Naive thymus-derived CD4-positive, alpha-beta T cell (primary cell): Measurements from ENCODE around the gene BIN1. TPM values are rescaled to one million over a fixed set of nuclear protein-coding genes. Genes with fewer than 3 reads are reported as not detected.

Experiments
- ATAC-seq: fragments of 150-1000 bp; cut with Tn5 transposase; 2 replicates; pipeline ENCODE4 v1.10.0; 2021; ENCODE audit warnings: mild to moderate bottlenecking, moderate library complexity
- CTCF ChIA-PET: fragments of 350-600 bp; sonication (Branson Sonifier 250); formaldehyde crosslinking; loops from one replicate; lab custom pipeline; 2021; ENCODE audit warnings: antibody characterized with exemption; lab: Charles Lee
- POLR2A ChIA-PET: fragments of 350-600 bp; sonication (Branson Sonifier 250); formaldehyde crosslinking; loops from one replicate; lab custom pipeline; 2021; ENCODE audit warnings: antibody characterized with exemption, inconsistent platforms; lab: Charles Lee
- DNase-seq, 9 donors: peaks; one replicate each; pipeline versions ENCODE4 v3.0.0 to v3.0.0-alpha.2; 2020 to 2022; ENCODE audit warnings: mixed read lengths in 1 of 9
- H3K27ac ChIP-seq: one replicate; pipeline ENCODE4 v1.7.0; 2013; ENCODE audit warnings: mild to moderate bottlenecking, low read depth, low read length, moderate library complexity
- H3K27me3 ChIP-seq, 2 donors: one replicate each; pipeline ENCODE4 v1.7.0; 2013; ENCODE audit warnings: low read length in 2 of 2, mild to moderate bottlenecking in 2 of 2, moderate library complexity in 2 of 2; ENCODE audit not compliant: control insufficient read depth in 2 of 2, insufficient read depth in 2 of 2
- H3K36me3 ChIP-seq, 3 experiments: 1 replicate in 2 of 3; 2 replicates in 1 of 3; pipeline ENCODE4 v1.7.0; 2013; ENCODE audit warnings: low read length in 3 of 3, mild to moderate bottlenecking in 3 of 3, moderate library complexity in 1 of 3; ENCODE audit not compliant: insufficient read depth in 3 of 3, control insufficient read depth in 2 of 3
- H3K4me1 ChIP-seq, 2 donors: one replicate each; pipeline ENCODE4 v1.7.0; 2013; ENCODE audit warnings: low read length in 2 of 2, mild to moderate bottlenecking in 2 of 2, moderate library complexity in 1 of 2; ENCODE audit not compliant: control insufficient read depth in 2 of 2, insufficient read depth in 2 of 2
- H3K4me3 ChIP-seq: 2 replicates; pipeline ENCODE4 v1.7.0; 2013; ENCODE audit warnings: mild to moderate bottlenecking, low read length
- H3K9me3 ChIP-seq, 3 experiments: 1 replicate in 2 of 3; 2 replicates in 1 of 3; pipeline ENCODE4 v1.7.0; 2013; ENCODE audit warnings: low read length in 3 of 3; ENCODE audit not compliant: control insufficient read depth in 2 of 3
- H3K27ac Mint-ChIP-seq, 9 donors: one replicate each; pipeline ENCODE4 v1.8.0; 2020 to 2022; ENCODE audit warnings: mixed read lengths in 9 of 9, mild to moderate bottlenecking in 8 of 9, moderate library complexity in 5 of 9, inconsistent platforms in 2 of 9
- H3K27me3 Mint-ChIP-seq, 5 donors: one replicate each; pipeline ENCODE4 v1.8.0; 2021 to 2022; ENCODE audit warnings: mixed read lengths in 5 of 5, mild to moderate bottlenecking in 1 of 5
- H3K36me3 Mint-ChIP-seq, 5 donors: one replicate each; pipeline ENCODE4 v1.8.0; 2020 to 2022; ENCODE audit warnings: mixed read lengths in 5 of 5, mild to moderate bottlenecking in 3 of 5, inconsistent platforms in 1 of 5
- H3K4me1 Mint-ChIP-seq, 7 donors: one replicate each; pipeline ENCODE4 v1.8.0; 2020 to 2022; ENCODE audit warnings: mixed read lengths in 7 of 7, mild to moderate bottlenecking in 3 of 7, inconsistent platforms in 1 of 7
- H3K4me3 Mint-ChIP-seq, 10 donors: one replicate each; pipeline ENCODE4 v1.8.0; 2020 to 2022; ENCODE audit warnings: mild to moderate bottlenecking in 10 of 10, mixed read lengths in 10 of 10, moderate library complexity in 6 of 10, inconsistent platforms in 2 of 10
- H3K9me3 Mint-ChIP-seq, 11 donors: one replicate each; pipeline ENCODE4 v1.8.0; 2020 to 2022; ENCODE audit warnings: mixed read lengths in 11 of 11, mild to moderate bottlenecking in 4 of 11, inconsistent platforms in 1 of 11, moderate library complexity in 1 of 11
- intact Hi-C, 2 donors: fragments of 100-400 bp; cut with micrococcal nuclease; formaldehyde crosslinking; loops; one replicate each; pipeline ENCODE4 v1.15.1; 2023
- polyA plus RNA-seq, 2 donors: library from polyadenylated mRNA; unstranded; fragments of 300-500 nt; fragmentation: Illumina TruSeq; gene quantifications; one replicate each; pipeline ENCODE4 v1.2.3, GENCODE V29; 2021
- total RNA-seq, 6 experiments: library from RNA in 5 of 6; stranded (reverse) in 5 of 6; gene quantifications; 1 replicate in 5 of 6; 2 replicates in 1 of 6; pipeline ENCODE4 v1.2.3 and lab custom pipeline; 2021 to 2026

Gene BIN1
- total and polyA plus RNA-seq, 7 experiments from 2014 or later, result 103 to 161 (median 117) TPM

- H3K9me3 Mint-ChIP-seq, result peaks cover 0 to 3% (median 0%) of the 10 kb centered on the region in 11 donors
- H3K4me3 Mint-ChIP-seq, result no peak overlapping the region
- H3K4me1 ChIP-seq, result no peaks in the 10 kb centered on the region
- no peaks in the 10 kb centered on the region for H3K36me3 ChIP-seq
- peaks cover 0 to 9% (median 5%) of the 10 kb centered on the region in 7 donors for H3K4me1 Mint-ChIP-seq
- peaks cover 0 to 6% (median 0%) of the 10 kb centered on the region in 5 donors for H3K27me3 Mint-ChIP-seq
- no peak overlapping the region for H3K27ac Mint-ChIP-seq
- no peak overlapping the region for H3K27ac ChIP-seq
- no peaks in the 10 kb centered on the region for H3K27me3 ChIP-seq
- ChIA-PET POLR2A (no interaction called here), CTCF (no interaction called here)
- intact Hi-C loops, result no loop called here
- DNase-seq (no peak), ATAC-seq (no peak)
- no peaks in the 10 kb centered on the region for H3K36me3 Mint-ChIP-seq
- H3K4me3 ChIP-seq, result no peak overlapping the region
- no peaks in the 10 kb centered on the region for H3K9me3 ChIP-seq
Measured at GRCh38 chr2:127097841-127098651, 8.9 kb downstream of the BIN1 start.

- peaks cover 0 to 3% (median 0%) of the 10 kb centered on the region in 11 donors for H3K9me3 Mint-ChIP-seq
- no peak for ATAC-seq
- H3K27me3 Mint-ChIP-seq, result peaks cover 0 to 2% (median 0%) of the 10 kb centered on the region in 5 donors
- POLR2A ChIA-PET, result no interaction called here
- H3K36me3 Mint-ChIP-seq, result no peaks in the 10 kb centered on the region
- H3K4me1 ChIP-seq, result no peaks in the 10 kb centered on the region
- no peaks in the 10 kb centered on the region for H3K27me3 ChIP-seq
- H3K4me3 ChIP-seq, result no peak overlapping the region
- no peak overlapping the region for H3K4me3 Mint-ChIP-seq
- H3K4me1 Mint-ChIP-seq, result peaks cover 0 to 10% (median 5%) of the 10 kb centered on the region in 7 donors
- H3K9me3 ChIP-seq, result no peaks in the 10 kb centered on the region
- H3K27ac Mint-ChIP-seq, result no peak overlapping the region
- H3K27ac ChIP-seq, result no peak overlapping the region
- DNase-seq, result no peak
- no peaks in the 10 kb centered on the region for H3K36me3 ChIP-seq
- CTCF ChIA-PET, result no interaction called here
- intact Hi-C loops, result no loop called here
Measured at GRCh38 chr2:127097471-127097765, 9.5 kb downstream of the BIN1 start.

- Mint-ChIP-seq H3K4me1 (peaks cover 0 to 10% (median 5%) of the 10 kb centered on the region in 7 donors), H3K27me3 (no peaks in the 10 kb centered on the region), H3K27ac (no peak overlapping the region), H3K36me3 (no peaks in the 10 kb centered on the region), H3K9me3 (peaks cover 0 to 3% (median 0%) of the 10 kb centered on the region in 11 donors), H3K4me3 (no peak overlapping the region)
- ATAC-seq (peak; percentile 15), DNase-seq (no peak)
- ChIA-PET POLR2A (no interaction called here), CTCF (no interaction called here)
- H3K4me1 ChIP-seq, result no peaks in the 10 kb centered on the region
- intact Hi-C loops, result no loop called here
- H3K27me3 ChIP-seq, result no peaks in the 10 kb centered on the region
- no peaks in the 10 kb centered on the region for H3K9me3 ChIP-seq
- no peak overlapping the region for H3K4me3 ChIP-seq
- H3K27ac ChIP-seq, result no peak overlapping the region
- no peaks in the 10 kb centered on the region for H3K36me3 ChIP-seq
Measured at GRCh38 chr2:127096718-127097470, 10.1 kb downstream of the BIN1 start.

GRCh38 chr2:127096280-127096679, 10.7 kb downstream of the BIN1 start:
- no peaks in the 10 kb centered on the region for H3K36me3 ChIP-seq
- no peaks in the 10 kb centered on the region for H3K4me1 ChIP-seq
- H3K4me3 Mint-ChIP-seq, result no peak overlapping the region
- intact Hi-C loops, result no loop called here
- H3K36me3 Mint-ChIP-seq, result no peaks in the 10 kb centered on the region
- no peaks in the 10 kb centered on the region for H3K9me3 ChIP-seq
- H3K4me1 Mint-ChIP-seq, result peaks cover 0 to 10% (median 5%) of the 10 kb centered on the region in 7 donors
- POLR2A ChIA-PET, result no interaction called here
- H3K9me3 Mint-ChIP-seq, result peaks cover 0 to 3% (median 0%) of the 10 kb centered on the region in 11 donors
- no peak overlapping the region for H3K27ac ChIP-seq
- no peak overlapping the region for H3K27ac Mint-ChIP-seq
- no peaks in the 10 kb centered on the region for H3K27me3 Mint-ChIP-seq
- CTCF ChIA-PET, result interaction anchor here (0.9 kb wide), 1 partner anchor 28 kb away, joined by 3 read pairs; no protein-coding TSS in a partner anchor
- no peaks in the 10 kb centered on the region for H3K27me3 ChIP-seq
- H3K4me3 ChIP-seq, result no peak overlapping the region
- ATAC-seq, result no peak
- DNase-seq, result no peak

GRCh38 chr2:127095784-127096183, 11.2 kb downstream of the BIN1 start:
- H3K27me3 Mint-ChIP-seq, result peaks cover 0 to 1% (median 0%) of the 10 kb centered on the region in 5 donors
- H3K36me3 Mint-ChIP-seq, result no peaks in the 10 kb centered on the region
- H3K36me3 ChIP-seq, result no peaks in the 10 kb centered on the region
- H3K4me1 ChIP-seq, result no peaks in the 10 kb centered on the region
- no peaks in the 10 kb centered on the region for H3K27me3 ChIP-seq
- H3K4me1 Mint-ChIP-seq, result peaks cover 0 to 10% (median 5%) of the 10 kb centered on the region in 7 donors
- ATAC-seq (no peak), DNase-seq (no peak)
- no peak overlapping the region for H3K27ac ChIP-seq
- POLR2A ChIA-PET, result no interaction called here
- intact Hi-C loops, result no loop called here
- no peak overlapping the region for H3K4me3 Mint-ChIP-seq
- H3K27ac Mint-ChIP-seq, result no peak overlapping the region
- no peaks in the 10 kb centered on the region for H3K9me3 ChIP-seq
- H3K9me3 Mint-ChIP-seq, result peaks cover 0 to 3% (median 0%) of the 10 kb centered on the region in 11 donors
- CTCF ChIA-PET, result interaction anchor here (0.9 kb wide), 1 partner anchor 28 kb away, joined by 3 read pairs; no protein-coding TSS in a partner anchor
- no peak overlapping the region for H3K4me3 ChIP-seq

GRCh38 chr2:127095367-127095641, 11.7 kb downstream of the BIN1 start:
- H3K36me3 Mint-ChIP-seq, result no peaks in the 10 kb centered on the region
- CTCF ChIA-PET, result no interaction called here
- H3K27me3 ChIP-seq, result no peaks in the 10 kb centered on the region

More at GRCh38 chr2:127095367-127095641, 11.7 kb downstream of the BIN1 start:
- intact Hi-C loops, result no loop called here
- no peak overlapping the region for H3K4me3 Mint-ChIP-seq
- H3K27me3 Mint-ChIP-seq, result peaks cover 0 to 2% (median 0%) of the 10 kb centered on the region in 5 donors
- Histone ChIP-seq H3K4me1 (no peaks in the 10 kb centered on the region), H3K9me3 (no peaks in the 10 kb centered on the region), H3K36me3 (no peaks in the 10 kb centered on the region), H3K27ac (no peak overlapping the region), H3K4me3 (no peak overlapping the region)
- DNase-seq, result no peak
- H3K9me3 Mint-ChIP-seq, result peaks cover 0 to 3% (median 0%) of the 10 kb centered on the region in 11 donors
- peaks cover 0 to 10% (median 5%) of the 10 kb centered on the region in 7 donors for H3K4me1 Mint-ChIP-seq
- no peak for ATAC-seq
- POLR2A ChIA-PET, result interaction anchor here (2.0 kb wide), 1 partner anchor 15 kb away, joined by 7 read pairs; no protein-coding TSS in a partner anchor
- H3K27ac Mint-ChIP-seq, result peak overlapping the region in 1 of 9 donors; percentile 31
